GOT3 (cell line): ENCODE results near the gene PLRG1.
A peak's percentile ranks its signal among the peaks of the same experiment; 100 is the strongest.
"Not testable (repeated sequence)": the region's sequence is repeated elsewhere in the genome, so short reads cannot be mapped to it uniquely, and the experiment has no call there.

ENCODE experiments used
- DNase-seq: peaks from one replicate; lab custom pipeline; 2025; ENCODE audit warnings: mixed read lengths; lab: John Stamatoyannopoulos, UW

PLRG1 gene

GRCh38 chr4:154549894-154550790 is at the start of gene PLRG1:
Gene PLRG1, minus strand, starts transcription at chr4:154550400. Its CDS starts 92 bp downstream, at chr4:154550308.
- DNase-seq = peak; percentile 57

GRCh38 chr4:154597798-154598774 is 47.9 kb upstream of the PLRG1 start:
- DNase-seq = no peak

DNA sequence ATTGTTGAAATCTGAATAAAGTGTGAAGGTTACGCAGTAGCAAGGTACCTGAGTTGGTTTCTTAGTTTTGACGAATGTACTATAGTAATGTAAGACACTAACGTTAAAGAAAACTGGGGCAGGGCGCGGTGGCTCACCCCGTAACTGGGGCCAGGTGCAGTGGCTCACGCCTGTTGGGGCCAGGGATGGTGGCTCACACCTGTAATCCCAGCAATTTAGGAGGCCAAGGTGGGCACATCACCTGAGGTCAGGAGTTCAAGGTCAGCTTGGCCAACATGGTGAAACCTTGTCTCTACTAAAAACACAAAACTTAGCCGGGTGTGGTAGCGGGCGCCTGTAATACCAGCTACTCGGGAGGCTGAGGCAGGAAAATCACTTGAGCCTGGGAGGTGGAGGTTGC is 47.1 kb upstream of the PLRG1 start:
- DNase-seq = not testable (repeated sequence)

DNA sequence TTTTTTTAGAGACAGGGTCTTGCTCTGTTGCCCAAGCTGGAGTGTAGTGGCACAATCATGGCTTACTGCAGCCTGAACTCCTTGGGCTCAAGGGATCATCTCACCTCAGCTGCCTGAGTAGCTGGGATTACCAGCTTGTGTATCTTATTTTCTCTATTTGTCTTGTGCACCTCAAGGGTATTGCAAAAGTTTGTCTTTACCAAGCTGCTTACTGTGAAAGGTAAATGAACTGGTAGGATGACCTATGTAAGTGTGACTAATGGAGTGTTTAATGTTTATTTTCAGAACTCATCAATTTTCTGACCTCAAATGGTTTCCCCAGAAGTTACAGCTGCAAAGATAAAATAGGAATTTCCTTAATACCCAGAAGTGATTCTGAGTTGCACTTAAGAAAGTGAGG is 45.6 kb upstream of the PLRG1 start:
- DNase-seq = no peak

DNA sequence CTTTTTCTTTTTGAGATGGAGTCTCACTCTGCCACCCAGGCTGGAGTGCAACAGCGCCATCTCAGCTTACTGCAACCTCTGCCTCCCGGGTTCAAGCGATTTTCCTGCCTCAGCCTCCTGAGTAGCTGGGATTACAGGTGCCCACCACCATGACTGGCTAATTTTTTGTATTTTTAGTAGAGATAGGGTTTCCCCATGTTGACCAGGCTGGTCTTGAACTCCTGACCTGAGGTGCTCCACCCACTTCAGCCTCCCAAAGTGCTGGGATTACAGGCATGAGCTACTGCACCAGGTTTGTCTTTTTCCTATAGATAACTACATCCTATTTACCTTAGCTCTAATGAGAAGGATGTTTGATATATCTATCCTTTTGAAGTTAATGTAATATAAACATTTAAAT is 44.1 kb upstream of the PLRG1 start:
- DNase-seq = not testable (repeated sequence)

- DNase-seq = no peak
Observed at GRCh38 chr4:154593868-154594267, 43.7 kb upstream of the PLRG1 start.

- no peak for DNase-seq
Observed at GRCh38 chr4:154591890-154592289, 41.7 kb upstream of the PLRG1 start.

GRCh38 chr4:154590329-154591006 is 40.3 kb upstream of the PLRG1 start, which contains the start of gene FGA:
Gene FGA, minus strand, starts transcription at chr4:154590742. Its CDS starts 55 bp downstream, at chr4:154590687.
- DNase-seq = no peak

GRCh38 chr4:154589296-154590197 is 39.3 kb upstream of the PLRG1 start:
- DNase-seq = no peak

DNA sequence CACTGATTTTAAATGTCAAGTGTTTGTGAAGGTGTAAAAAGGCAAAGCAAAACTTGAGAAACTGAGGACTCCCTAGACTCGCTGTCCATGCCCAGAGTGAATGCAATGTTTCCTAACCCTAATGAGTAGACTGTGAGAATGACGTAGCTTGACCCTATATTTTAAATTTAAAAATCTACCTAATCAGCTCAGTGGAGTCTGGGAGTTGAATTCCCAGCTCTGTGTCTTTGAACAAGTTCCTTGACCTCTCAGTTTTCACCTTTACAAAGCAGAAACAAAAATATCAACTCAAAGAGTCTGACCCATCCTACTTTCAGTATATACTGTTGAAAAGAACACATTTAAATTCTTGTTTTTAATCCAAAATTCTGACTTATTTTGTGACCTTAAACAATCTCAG is 38.0 kb upstream of the PLRG1 start:
- no peak for DNase-seq

GRCh38 chr4:154586296-154587033 is 36.3 kb upstream of the PLRG1 start:
- no peak for DNase-seq

DNA sequence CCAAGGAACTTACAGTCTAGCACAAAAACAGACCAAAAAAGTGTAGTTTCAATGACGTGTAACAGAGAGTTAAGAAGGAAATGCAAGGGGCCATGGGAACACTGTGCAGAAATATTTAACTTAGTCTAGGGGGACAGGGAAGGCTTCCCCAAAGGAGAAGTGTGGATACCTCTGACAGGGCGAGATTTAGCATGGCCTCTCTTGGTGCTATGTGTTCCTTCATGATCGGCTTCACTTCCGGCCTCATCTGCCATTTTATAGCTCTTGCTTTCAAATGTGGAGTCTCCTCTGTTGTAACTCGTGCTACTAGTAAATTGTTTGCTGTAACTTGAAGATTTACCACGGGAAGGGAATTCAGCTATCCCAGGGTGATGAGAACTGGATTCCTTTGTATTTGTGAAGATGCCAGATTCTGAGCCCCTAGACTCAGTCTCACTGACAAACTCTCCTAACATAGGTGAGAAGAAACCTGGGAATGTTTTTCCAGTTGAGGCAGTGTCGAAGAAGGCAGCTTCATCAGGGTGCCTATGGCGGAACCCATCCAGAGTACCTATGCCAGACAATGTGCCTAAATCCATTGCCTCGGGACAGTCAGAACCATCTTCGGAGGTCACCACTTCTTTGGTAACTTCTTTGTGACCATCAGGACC is 35.3 kb upstream of the PLRG1 start:
- no peak for DNase-seq

DNA sequence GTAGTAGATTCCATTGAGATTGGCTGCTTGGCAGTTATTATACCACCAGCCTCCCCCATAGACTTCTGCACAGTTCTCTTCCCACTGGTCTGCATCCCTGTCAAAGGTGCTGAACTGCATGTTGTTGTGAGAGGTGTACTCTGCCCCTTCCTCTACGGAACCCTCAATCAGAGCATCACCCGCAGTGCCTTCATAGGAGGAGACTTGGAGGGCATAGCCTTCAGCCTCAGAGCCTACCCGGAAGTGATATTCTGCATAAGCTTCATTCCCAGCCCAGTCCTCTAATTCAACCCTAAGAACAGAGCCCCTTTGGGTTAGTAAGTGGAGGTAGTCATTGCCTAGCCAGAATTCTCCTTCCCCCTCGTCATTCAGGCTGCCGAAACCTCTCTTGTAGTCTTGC is 34.1 kb upstream of the PLRG1 start:
- no peak for DNase-seq

GRCh38 chr4:154583677-154584076 is 33.5 kb upstream of the PLRG1 start:
- DNase-seq = no peak

GRCh38 chr4:154583230-154583629 is 33.0 kb upstream of the PLRG1 start:
- no peak for DNase-seq

DNA sequence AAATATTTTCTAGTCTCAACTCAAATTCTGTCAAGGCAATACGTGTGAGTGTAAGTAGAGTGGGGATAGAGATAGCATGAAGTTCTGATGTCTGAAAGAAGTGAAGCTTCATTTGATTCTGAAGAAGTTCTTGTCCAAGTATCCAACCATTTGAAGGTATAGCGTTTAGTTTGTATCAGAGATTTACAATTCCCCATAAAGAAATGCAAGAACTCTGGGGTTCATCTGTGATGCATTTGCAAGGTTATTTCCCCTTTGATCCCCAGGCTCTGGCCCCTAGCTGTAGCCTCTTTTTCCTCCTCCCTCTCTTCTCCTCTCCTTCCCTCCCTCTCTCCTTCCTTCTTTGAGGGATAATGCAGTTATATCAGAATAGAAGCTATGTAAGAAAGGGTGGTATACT is 32.5 kb upstream of the PLRG1 start:
- DNase-seq = no peak

DNA sequence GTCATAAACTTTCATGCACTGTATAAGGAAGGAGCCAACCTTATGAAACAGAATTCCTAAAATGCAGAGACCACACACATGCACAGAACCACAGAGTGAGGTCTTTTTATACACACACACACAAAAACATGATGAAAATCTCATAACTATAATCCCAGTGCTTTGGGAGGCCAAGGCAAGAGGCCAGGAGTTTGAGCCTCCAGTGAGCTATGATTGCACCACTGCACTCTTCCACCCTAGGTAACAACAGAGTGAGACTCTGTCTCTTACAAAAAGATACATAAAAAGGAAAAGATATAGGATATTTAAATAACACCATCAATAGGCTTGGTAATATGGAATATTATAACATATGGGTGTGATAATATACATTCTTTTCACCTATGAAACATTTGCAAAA is 29.7 kb upstream of the PLRG1 start:
- no peak for DNase-seq

GRCh38 chr4:154578919-154579318 is 28.7 kb upstream of the PLRG1 start:
- no peak for DNase-seq

GRCh38 chr4:154577324-154577723 is 27.1 kb upstream of the PLRG1 start:
- no peak for DNase-seq

DNA sequence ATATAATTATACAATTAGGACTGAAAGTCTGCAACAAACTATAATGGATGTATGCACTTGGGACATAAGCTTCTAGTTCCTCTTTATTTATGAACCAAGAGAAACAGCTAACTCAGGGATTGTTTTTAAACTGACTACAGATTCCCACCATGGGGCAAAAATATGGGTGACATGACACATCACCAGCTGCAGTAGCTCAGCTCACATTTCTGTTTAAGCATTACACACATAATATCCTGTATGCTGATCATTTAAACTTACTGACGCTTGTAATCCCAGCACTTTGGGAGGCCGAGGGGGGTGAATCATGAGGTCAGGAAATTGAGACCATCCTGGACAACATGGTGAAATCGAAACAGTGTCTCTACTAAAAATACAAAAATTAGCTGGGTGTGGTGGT is 24.1 kb upstream of the PLRG1 start:
- DNase-seq = no peak
